HepG2 (cell line): ENCODE data around the gene NRG4. TPM values are rescaled to one million over a fixed set of nuclear protein-coding genes. Genes with fewer than 3 reads are reported as not detected.

Source experiments
- AKNA ChIP-seq: sonication (generic); formaldehyde crosslinking; IDR thresholded peaks from 2 replicates; pipeline ENCODE4 v1.4.0; 2020; ENCODE audit warnings: missing genetic modification reagents, borderline replicate concordance
- BCL6 ChIP-seq: IDR thresholded peaks from 2 replicates; pipeline ENCODE4 v1.6.1; 2016; ENCODE audit warnings: missing genetic modification reagents, missing compliant biosample characterization
- BRD4 ChIP-seq: sonication (generic); formaldehyde crosslinking; IDR thresholded peaks from 2 replicates; pipeline ENCODE4 v1.4.0; 2020; ENCODE audit warnings: missing genetic modification reagents
- E2F1 ChIP-seq: sonication (generic); formaldehyde crosslinking; IDR thresholded peaks from 2 replicates; pipeline ENCODE4 v1.5.0; 2020; ENCODE audit warnings: missing genetic modification reagents
- MEIS1 ChIP-seq: sonication (generic); formaldehyde crosslinking; IDR thresholded peaks from 2 replicates; pipeline ENCODE4 v1.9.0; 2021; ENCODE audit warnings: mild to moderate bottlenecking, missing genetic modification reagents, moderate library complexity, borderline replicate concordance
- NCOA2 ChIP-seq: sonication (generic); formaldehyde crosslinking; IDR thresholded peaks from 2 replicates; pipeline ENCODE4 v1.8.0; 2022; ENCODE audit warnings: inconsistent platforms
- PHF21A ChIP-seq: sonication (generic); formaldehyde crosslinking; IDR thresholded peaks from 2 replicates; pipeline ENCODE4 v1.5.0; 2020; ENCODE audit warnings: mild to moderate bottlenecking, missing genetic modification reagents
- THAP8 ChIP-seq: sonication (generic); formaldehyde crosslinking; IDR thresholded peaks from 2 replicates; pipeline ENCODE4 v1.5.1; 2020; ENCODE audit warnings: missing genetic modification reagents, mild to moderate bottlenecking, borderline replicate concordance
- ZBTB26 ChIP-seq: IDR thresholded peaks from 2 replicates; pipeline ENCODE4 v1.6.1; 2016; ENCODE audit warnings: missing compliant biosample characterization, missing genetic modification reagents, borderline replicate concordance
- ZBTB38 ChIP-seq: sonication (generic); formaldehyde crosslinking; IDR thresholded peaks from 2 replicates; pipeline ENCODE4 v1.5.1; 2020; ENCODE audit warnings: mild to moderate bottlenecking, missing genetic modification reagents
- ZKSCAN5 ChIP-seq: sonication (generic); formaldehyde crosslinking; IDR thresholded peaks from 2 replicates; pipeline ENCODE4 v1.5.1; 2020; ENCODE audit warnings: mild to moderate bottlenecking, missing genetic modification reagents
- ZNF609 ChIP-seq: sonication (generic); formaldehyde crosslinking; IDR thresholded peaks from 2 replicates; pipeline ENCODE4 v1.4.0; 2020; ENCODE audit warnings: mild to moderate bottlenecking, missing genetic modification reagents, borderline replicate concordance
- ZNF614 ChIP-seq: IDR thresholded peaks from 2 replicates; pipeline ENCODE4 v1.6.1; 2018; ENCODE audit warnings: missing biosample characterization, missing genetic modification reagents, inconsistent platforms, borderline replicate concordance
- ZNF781 ChIP-seq: sonication (generic); formaldehyde crosslinking; IDR thresholded peaks from 2 replicates; pipeline ENCODE4 v1.5.1; 2020; ENCODE audit warnings: borderline replicate concordance, mild to moderate bottlenecking, missing genetic modification reagents; ENCODE audit errors: not compliant biosample characterization
- polyA plus RNA-seq, 8 experiments: library from polyadenylated mRNA; depleted of rRNA in 3 of 8; stranded (reverse) in 7 of 8; unstranded in 1 of 8; fragments of >200 nt; fragmentation: Illumina TruSeq in 4 of 8; extraction: Trizol in 4 of 8; gene quantifications; 2 replicates each; pipeline versions ENCODE4 v1.2.1 to v1.2.3, GENCODE V29; 2011 to 2016; ENCODE audit warnings: low read depth in 4 of 8, missing spikeins in 1 of 8, mixed read lengths in 1 of 8; ENCODE audit not compliant: insufficient read depth in 1 of 8
- total RNA-seq, 5 experiments: library from RNA; depleted of rRNA; stranded (reverse); fragments of >200 nt; fragmentation: Illumina TruSeq; extraction: Trizol; gene quantifications; 2 replicates each; pipeline ENCODE4 v1.2.3, GENCODE V29; 2016; ENCODE audit warnings: low read depth in 1 of 5

NRG4 gene
- total and polyA plus RNA-seq, 2 of the 13 experiments (the other 11 are each of a cell fraction or from before 2014, with no cell fraction given) = 0.01 TPM; not detected in 1

- no peak for TF ChIP-seq ZKSCAN5 (CRISPR knock-in tag)
- TF ChIP-seq ZNF781 (CRISPR knock-in tag) = peak; percentile 43
- no peak for TF ChIP-seq THAP8
- 0 out of 2 replicates have a peak, but pooled peaks have one; percentile 38 for TF ChIP-seq ZNF609 (CRISPR knock-in tag)
- peak; percentile 35; the same call in 1 of the 2 replicates for TF ChIP-seq MEIS1
- peak; percentile 88; the same call in 1 of the 2 replicates for TF ChIP-seq AKNA (CRISPR knock-in tag)
- TF ChIP-seq ZNF614 (CRISPR knock-in tag) = peak; percentile 68
- TF ChIP-seq ZBTB26 (CRISPR knock-in tag) = peak; percentile 55; the same call in 1 of the 2 replicates
- peak; percentile 84 for TF ChIP-seq PHF21A (CRISPR knock-in tag)
- peak; percentile 45 for TF ChIP-seq NCOA2 (CRISPR knock-in tag)
- TF ChIP-seq BRD4 (CRISPR knock-in tag) = peak; percentile 48; the same call in 1 of the 2 replicates
- peak; percentile 53; the same call in 1 of the 2 replicates for TF ChIP-seq BCL6 (CRISPR knock-in tag)
- TF ChIP-seq E2F1 (CRISPR knock-in tag) = peak; percentile 87
- TF ChIP-seq ZBTB38 (CRISPR knock-in tag) = peak; percentile 90
Measured at GRCh38 chr15:75903331-75904239, 108.6 kb downstream of the NRG4 start, which contains the start of gene FBXO22 (continued).
